Ovary (tissue), 9 donors: ENCODE results near the gene ARHGAP12. TPM values are rescaled to one million over a fixed set of nuclear protein-coding genes. Genes with fewer than 3 reads are reported as not detected.

Experiments
- DNase-seq, 5 donors: peaks; one replicate each; pipeline ENCODE4 v3.0.0-alpha.2; 2019 to 2020
- H3K27ac ChIP-seq, 2 donors: fragments of 200-600 bp; one replicate each; pipeline versions ENCODE4 v1.5.1 to v1.8.0; 2019 to 2022
- H3K27me3 ChIP-seq: fragments of 200-600 bp; one replicate; pipeline ENCODE4 v1.8.0; 2022
- H3K36me3 ChIP-seq: fragments of 200-600 bp; sonication (generic); one replicate; pipeline ENCODE4 v1.5.1; 2019
- H3K4me1 ChIP-seq: one replicate; pipeline ENCODE4 v1.8.1; 2013; ENCODE audit warnings: mild to moderate bottlenecking, moderate library complexity; ENCODE audit not compliant: insufficient read depth
- H3K4me3 ChIP-seq: fragments of 200-600 bp; sonication (generic); one replicate; pipeline ENCODE4 v1.5.1; 2017
- H3K9me3 ChIP-seq, 2 donors: fragments of 200-600 bp in 1 of 2; sonication (generic) in 1 of 2; one replicate each; pipeline versions ENCODE4 v1.5.1 to v1.8.1; 2013 to 2019; ENCODE audit warnings: mild to moderate bottlenecking in 1 of 2, moderate library complexity in 1 of 2
- EP300 ChIP-seq: sonication (generic); formaldehyde crosslinking; IDR thresholded peaks from one replicate; pipeline ENCODE4 v1.6.1; 2017; ENCODE audit warnings: antibody characterized with exemption
- POLR2A ChIP-seq: fragments of 450-650 bp; IDR thresholded peaks from one replicate; pipeline ENCODE4 v1.6.1; 2017; ENCODE audit warnings: antibody characterized with exemption, mild to moderate bottlenecking, moderate library complexity
- WGBS, 3 donors: extraction: QIAGEN DNeasy Blood & Tissue Kit in 1 of 3; methylation state at CpG; one replicate each; pipeline versions ENCODE4 v1.1.5 to v1.1.7; 2013 to 2017; 5-methylcytosine and 5-hydroxymethylcytosine counted together
- intact Hi-C, 4 donors: fragments of 100-400 bp; cut with DNase I; formaldehyde crosslinking; loops; one replicate each; pipeline versions ENCODE4 v1.11.0 to v1.15.1; 2022 to 2023
- polyA plus RNA-seq, 2 donors: library from polyadenylated mRNA; stranded (reverse); fragments of 200-250 nt in 1 of 2; fragments of 350-450 nt in 1 of 2; fragmentation: Illumina TruSeq in 1 of 2; extraction: RNeasy Lipid Tissue Mini Kit (QIAGEN cat#74804) in 1 of 2; gene quantifications; one replicate each; pipeline ENCODE4 v1.2.3, GENCODE V29; 2013 to 2014
- total RNA-seq, 7 donors: library from RNA; depleted of rRNA in 2 of 7; stranded (reverse); fragments of >200 nt in 2 of 7; fragmentation: NEBNext Ultra II Directional in 3 of 7; extraction: Animal tissue kit (Norgen Biotek cat#: 25700) in 3 of 7; gene quantifications; one replicate each; pipeline versions ENCODE4 v1.1.0 to v1.2.4, GENCODE V29; 2016 to 2023
- TF ChIP-seq, protein P1 (sequence below), 3 donors: fragments of 450-650 bp in 2 of 3; fragments of 200-600 bp in 1 of 3; IDR thresholded peaks; one replicate each; pipeline versions ENCODE4 v1.5.1 to v1.8.0; 2016 to 2022; ENCODE audit warnings: antibody characterized with exemption in 3 of 3, mild to moderate bottlenecking in 1 of 3
- donor health status: DM: no; HTN: no; CAD: no; lungs with moderate emphysema.
- donor health status: DM: no; HTN: no; CAD: no.
- donor health status: Bipolar disorder and iron deficiency.
- donor health status: DM: yes; HTN: yes; CAD: no.
- donor health status: DM: no; HTN: no; CAD: no.
- donor health status: DM: yes; HTN: yes; CAD: no.

The ARHGAP12 gene
- total and polyA plus RNA-seq, 9 donors: 13.9 to 60.6 (median 32.0) TPM

DNA sequence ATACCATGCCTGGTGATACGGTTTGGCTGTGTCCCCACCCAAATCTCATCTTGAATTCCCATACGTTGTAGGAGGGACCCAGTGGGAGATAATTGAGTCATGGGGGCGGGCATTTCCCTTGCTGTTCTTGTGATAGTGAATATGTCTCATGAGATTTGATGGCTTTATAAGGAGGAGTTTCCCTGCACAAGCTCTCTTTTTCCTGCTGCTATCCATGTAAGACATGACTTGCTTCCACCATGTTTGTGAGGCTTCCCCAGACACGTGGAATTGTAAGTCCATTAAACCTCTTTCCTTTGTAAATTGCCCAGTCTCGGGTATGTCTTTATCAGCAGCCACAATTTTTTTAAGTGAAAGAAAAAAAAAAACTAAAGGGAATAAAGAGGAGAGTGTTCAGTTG lies 152.5 kb downstream of the ARHGAP12 start:
- TF ChIP-seq, protein P1, sequence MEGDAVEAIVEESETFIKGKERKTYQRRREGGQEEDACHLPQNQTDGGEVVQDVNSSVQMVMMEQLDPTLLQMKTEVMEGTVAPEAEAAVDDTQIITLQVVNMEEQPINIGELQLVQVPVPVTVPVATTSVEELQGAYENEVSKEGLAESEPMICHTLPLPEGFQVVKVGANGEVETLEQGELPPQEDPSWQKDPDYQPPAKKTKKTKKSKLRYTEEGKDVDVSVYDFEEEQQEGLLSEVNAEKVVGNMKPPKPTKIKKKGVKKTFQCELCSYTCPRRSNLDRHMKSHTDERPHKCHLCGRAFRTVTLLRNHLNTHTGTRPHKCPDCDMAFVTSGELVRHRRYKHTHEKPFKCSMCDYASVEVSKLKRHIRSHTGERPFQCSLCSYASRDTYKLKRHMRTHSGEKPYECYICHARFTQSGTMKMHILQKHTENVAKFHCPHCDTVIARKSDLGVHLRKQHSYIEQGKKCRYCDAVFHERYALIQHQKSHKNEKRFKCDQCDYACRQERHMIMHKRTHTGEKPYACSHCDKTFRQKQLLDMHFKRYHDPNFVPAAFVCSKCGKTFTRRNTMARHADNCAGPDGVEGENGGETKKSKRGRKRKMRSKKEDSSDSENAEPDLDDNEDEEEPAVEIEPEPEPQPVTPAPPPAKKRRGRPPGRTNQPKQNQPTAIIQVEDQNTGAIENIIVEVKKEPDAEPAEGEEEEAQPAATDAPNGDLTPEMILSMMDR (IDR thresholded peaks at IDR 0.05): no peak
- TF ChIP-seq EP300: no peak
- no peak for TF ChIP-seq POLR2A
- no peaks in the 10 kb centered on the region for H3K27me3 ChIP-seq
- no peaks in the 10 kb centered on the region for H3K36me3 ChIP-seq
- no peaks in the 10 kb centered on the region for H3K4me1 ChIP-seq
- DNase-seq: no peak
- H3K4me3 ChIP-seq: no peak overlapping the region
- WGBS, 3 donors: 89 to 93% (median 90%) methylated on average over 5 of the region's 5 CpGs
- intact Hi-C loops: no loop called here
- no peak overlapping the region for H3K27ac ChIP-seq
- H3K9me3 ChIP-seq: no peaks in the 10 kb centered on the region

DNA sequence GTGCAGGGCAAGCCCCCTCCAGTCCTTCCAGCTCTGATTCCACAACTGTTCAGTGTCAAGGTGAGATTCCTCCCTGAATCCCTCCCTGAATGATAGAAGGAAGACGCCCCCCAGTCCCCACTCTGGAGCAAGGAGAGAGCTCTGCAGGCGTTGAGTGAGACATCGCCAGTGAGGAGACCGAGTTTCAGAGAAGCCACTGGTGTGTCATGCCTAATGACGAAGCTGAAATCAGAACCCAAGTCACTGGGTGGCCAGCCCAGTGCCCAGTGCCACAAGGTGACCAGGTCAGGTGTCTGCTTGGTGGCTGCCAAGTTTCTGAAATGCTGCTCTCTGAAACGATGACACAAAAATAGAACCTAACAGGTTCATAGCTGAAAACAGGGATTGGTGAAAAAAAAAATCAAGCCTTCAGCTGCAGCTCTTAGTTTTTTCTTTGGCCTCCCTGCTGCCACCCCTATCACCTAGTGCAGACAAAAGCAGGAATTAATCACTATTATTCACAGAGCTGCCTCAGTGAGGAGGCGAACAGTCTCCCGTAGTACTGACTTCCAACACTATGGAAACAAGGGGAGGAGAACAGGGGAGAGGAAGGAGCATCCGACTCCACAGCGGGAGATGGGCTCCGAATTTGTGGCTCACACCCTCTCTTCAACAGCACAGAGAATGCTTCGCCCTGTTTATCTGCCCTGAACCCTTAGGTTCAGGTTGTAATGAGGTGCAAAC lies 153.5 kb downstream of the ARHGAP12 start:
- H3K36me3 ChIP-seq: no peaks in the 10 kb centered on the region
- no peaks in the 10 kb centered on the region for H3K27me3 ChIP-seq
- WGBS, 3 donors: 92 to 96% (median 94%) methylated on average over 12 of the region's 12 CpGs
- no peak for DNase-seq
- H3K4me1 ChIP-seq: no peaks in the 10 kb centered on the region
- H3K9me3 ChIP-seq: no peaks in the 10 kb centered on the region
- no peak overlapping the region for H3K27ac ChIP-seq
- no peak for TF ChIP-seq EP300
- no peak for TF ChIP-seq POLR2A
- TF ChIP-seq, protein P1 (IDR thresholded peaks at IDR 0.05): no peak
- intact Hi-C loops: no loop called here
- H3K4me3 ChIP-seq: no peak overlapping the region

DNA sequence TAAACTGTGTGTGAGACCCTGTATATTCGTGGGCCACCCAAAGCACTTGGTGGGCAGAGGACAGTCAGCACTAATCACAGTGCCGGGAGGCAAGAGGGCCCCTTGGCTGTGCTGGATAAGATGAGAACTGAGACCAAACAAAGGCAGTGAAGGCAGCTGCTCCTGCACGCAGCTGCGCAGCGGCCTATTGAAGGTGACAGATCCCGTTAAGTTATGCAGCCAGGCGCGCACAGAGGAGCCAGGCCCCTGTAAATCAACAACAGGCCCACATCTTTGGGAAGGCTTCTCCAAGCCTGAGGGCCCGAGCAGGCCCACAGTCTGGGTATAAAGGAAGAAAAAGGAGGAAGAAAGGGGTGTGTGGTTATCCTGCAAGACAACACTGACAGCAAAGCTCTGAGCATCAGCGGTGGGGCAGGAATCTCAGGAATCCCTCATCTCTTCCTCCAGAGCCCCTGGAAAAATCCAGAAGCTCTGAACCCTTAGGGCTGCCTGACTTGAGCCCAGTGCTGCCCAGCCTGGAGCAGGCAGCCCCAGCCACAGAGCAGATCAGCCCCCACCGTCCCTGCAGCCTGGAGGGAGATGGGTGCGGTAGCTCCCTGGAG lies 154.2 kb downstream of the ARHGAP12 start:
- 69 to 79% (median 76%) methylated on average over 12 of the region's 12 CpGs for WGBS, 3 donors
- TF ChIP-seq, protein P1 (IDR thresholded peaks at IDR 0.05): no peak
- TF ChIP-seq POLR2A: no peak
- no peak for TF ChIP-seq EP300
- H3K36me3 ChIP-seq: no peaks in the 10 kb centered on the region
- H3K27me3 ChIP-seq: no peaks in the 10 kb centered on the region
- no peak overlapping the region for H3K4me3 ChIP-seq
- no peaks in the 10 kb centered on the region for H3K4me1 ChIP-seq
- intact Hi-C loops: no loop called here
- H3K27ac ChIP-seq: no peak overlapping the region
- no peak for DNase-seq
- no peaks in the 10 kb centered on the region for H3K9me3 ChIP-seq

DNA sequence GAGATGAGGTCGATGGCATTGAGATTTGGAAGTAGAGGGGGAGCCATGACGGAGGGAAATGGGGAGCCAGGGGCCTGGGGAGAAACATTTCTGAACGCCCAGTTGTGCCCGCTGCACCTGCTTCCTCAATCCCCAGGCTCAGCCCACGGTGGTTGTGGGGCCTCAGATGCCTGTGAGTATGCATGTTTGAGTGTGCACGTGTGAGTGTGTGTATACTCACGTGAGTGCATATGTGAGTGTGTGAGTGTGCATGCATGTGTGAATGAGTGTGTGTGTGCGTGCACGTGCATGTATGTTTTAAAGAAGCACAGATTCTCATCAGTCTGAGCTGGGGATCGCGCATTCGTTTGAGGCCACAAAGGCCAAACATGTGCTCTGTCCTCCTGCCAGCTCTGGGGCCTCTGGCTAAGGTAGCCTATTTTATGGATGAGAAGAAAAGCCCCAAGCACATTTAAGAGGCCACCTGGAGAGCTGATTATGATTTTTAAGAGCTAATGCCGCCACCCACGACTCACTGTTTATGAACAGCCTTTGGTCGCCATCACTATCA lies 154.8 kb downstream of the ARHGAP12 start:
- Histone ChIP-seq H3K27ac (no peak overlapping the region), H3K9me3 (no peaks in the 10 kb centered on the region), H3K36me3 (no peaks in the 10 kb centered on the region), H3K4me1 (no peaks in the 10 kb centered on the region), H3K27me3 (no peaks in the 10 kb centered on the region), H3K4me3 (no peak overlapping the region)
- TF ChIP-seq, protein P1 (IDR thresholded peaks at IDR 0.05): no peak
- TF ChIP-seq POLR2A (no peak), EP300 (no peak)
- intact Hi-C loops: no loop called here
- DNase-seq: no peak
- WGBS, 3 donors: 90% methylated on average over 15 of the region's 15 CpGs
